GM19467 (cell line): ENCODE data around the gene PHACTR1.

ENCODE experiments used
- ATAC-seq: cut with Tn5 transposase; IDR thresholded peaks from one replicate; pipeline ENCODE4 v1.9.1; 2021; ENCODE audit warnings: mild to moderate bottlenecking, moderate library complexity; ENCODE audit not compliant: unreplicated experiment

PHACTR1 gene

DNA sequence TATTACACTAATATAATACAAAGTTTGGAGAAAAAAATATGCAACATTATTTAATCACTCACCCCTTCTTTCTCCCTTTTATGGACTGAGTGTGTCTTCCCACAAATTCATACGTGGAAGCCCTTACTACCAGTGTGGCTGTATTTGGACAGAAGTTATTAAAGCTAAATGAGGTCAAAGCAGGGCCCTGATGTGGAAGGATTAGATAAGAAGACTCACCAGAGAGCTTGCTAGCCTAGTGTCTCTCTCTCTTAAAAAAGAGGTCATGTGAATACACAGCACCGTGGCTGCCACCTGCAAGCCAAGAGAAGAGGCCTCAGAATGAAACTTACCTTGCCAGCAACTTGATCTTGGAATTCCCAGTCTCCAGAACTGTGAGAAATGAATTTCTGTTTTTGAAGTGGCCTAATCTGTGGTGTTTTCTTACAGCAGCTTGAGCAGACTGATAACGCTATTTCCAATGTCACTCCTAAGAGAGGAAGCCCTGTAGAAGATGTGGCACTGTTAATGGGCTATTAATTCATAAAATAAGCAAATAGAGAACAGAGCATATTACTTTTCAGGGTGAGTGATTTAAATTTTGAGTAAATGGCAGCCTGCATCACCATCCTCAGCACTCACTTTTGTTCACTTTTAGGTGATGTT is 378.3 kb downstream of the PHACTR1 start:
- no peak for ATAC-seq

DNA sequence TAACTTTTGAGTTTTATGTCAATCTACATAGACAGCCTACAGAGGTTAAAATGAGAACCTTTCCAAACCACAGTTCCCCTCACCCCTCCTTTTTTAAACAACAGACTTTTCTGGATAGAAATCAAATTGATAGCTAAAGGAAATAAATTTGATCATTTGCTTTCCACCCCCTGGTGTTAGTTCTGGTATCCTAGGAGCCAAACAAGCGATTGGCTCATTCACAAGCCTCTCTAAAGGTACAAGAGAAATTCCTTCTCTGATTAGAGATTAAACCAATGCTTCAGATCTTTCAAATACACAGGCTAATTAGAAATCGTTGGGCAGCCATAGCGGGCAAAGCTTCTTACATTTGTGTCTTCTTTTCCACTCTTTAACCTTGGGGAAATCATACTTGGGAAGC is 379.5 kb downstream of the PHACTR1 start:
- ATAC-seq = no peak

DNA sequence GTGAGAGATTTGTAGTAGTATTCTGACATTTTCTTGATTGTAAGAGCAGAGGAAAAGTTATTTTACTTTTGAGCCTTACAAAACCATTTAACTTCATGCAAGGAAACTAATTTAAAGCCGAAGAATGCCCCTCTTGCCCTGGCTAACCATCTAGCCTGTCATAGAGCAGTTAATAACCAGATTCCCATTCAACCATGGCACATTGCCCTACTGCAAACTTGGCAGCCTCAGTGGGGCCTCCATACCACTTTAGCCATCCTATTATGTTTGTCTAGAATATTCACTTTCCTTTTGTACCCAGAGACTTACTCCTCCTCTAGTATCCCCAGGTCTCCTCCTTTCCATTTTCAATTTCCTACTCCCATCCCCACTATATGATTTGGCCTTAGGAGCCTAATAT is 380.9 kb downstream of the PHACTR1 start:
- ATAC-seq = no peak

DNA sequence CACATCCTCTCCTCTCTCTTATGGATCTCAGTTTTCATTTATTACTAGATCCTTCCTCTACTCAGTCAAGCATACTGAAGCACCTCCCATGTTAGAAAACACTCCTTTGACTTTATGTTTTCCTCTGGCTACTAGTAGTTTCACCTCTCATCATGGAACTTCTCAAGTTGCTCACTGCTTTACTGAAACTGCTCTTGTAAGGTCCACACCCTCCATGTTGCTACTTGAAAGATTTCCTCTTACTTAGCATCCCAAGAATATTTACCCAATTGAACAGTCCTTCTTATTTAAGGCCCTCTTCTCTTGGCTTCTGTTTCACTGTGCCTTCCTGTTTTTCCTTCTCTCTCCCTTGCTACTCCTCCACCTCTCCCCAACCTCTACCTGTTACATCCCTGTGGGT is 381.4 kb downstream of the PHACTR1 start:
- no peak for ATAC-seq

DNA sequence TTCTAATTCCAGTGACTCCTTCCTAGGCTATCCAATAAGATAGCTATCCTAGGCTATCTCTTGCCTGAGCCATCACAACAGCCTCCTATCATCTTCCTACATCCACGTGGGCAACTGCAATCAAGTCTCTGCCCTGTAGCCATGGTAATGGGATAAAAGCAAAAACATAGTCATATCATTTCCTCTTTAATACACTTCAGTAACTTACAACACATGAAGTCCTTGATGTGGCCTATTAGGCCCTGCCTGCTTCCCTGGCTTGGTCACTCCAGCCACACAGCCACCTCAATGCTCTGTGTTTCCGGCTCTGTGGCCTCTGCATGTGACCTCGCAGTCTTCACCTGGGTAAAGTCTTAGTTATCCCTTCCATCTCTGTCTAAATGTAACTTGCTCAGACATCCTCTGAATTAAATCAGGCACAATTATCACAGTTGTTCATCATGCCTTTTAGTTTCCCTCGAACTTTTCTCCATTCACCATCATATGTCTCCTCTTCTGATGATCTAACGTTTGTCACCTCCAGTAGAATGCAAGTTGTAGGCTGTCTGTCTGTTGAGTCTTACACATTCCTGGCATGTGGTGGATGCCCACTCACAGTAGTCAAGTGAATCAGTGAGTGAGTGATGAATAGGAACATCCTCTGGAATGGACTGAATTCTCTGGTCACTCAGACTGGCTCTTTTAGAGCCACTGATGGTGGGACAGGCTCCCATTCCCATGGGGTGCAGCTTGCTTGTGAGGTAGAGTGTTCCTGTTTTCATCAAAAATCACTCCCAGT is 382.4 kb downstream of the PHACTR1 start:
- ATAC-seq = no peak

DNA sequence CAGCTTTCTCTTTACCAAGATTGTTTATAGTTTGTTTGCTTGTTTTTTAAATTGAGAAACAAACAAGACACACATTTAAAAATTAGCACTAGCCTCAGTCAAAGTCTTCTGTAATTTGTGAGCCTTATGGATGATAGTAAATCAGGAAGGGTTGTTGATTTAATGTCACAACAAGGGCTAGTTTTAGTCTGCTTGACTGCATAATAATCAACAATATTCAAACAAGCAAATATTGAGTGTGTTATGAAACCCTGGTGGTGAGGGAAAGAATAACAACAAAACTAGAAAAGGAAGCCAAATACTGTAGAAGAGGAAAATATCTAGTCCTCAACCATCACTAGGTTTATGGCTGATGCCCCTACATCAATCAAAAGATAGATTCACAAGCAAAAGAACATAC is 383.2 kb downstream of the PHACTR1 start:
- no peak for ATAC-seq

DNA sequence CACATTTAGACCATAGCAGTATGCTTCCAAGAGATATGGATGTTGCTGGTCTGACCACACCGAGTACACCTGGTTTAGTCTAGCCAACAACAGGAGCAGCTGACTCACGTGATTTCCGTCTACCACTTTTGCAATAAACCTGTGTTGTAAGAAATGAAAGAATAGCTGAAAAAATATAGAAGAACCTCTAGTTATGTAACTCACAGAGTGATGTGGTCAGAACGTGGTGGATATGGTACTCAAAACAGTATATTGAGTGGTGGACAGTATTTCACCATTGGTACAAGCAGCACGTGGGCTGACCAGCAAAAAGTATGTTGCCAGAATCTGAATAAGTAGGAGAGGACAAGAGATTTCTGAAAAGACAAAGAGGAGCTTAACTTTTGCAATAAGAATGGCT is 384.8 kb downstream of the PHACTR1 start:
- ATAC-seq = no peak

DNA sequence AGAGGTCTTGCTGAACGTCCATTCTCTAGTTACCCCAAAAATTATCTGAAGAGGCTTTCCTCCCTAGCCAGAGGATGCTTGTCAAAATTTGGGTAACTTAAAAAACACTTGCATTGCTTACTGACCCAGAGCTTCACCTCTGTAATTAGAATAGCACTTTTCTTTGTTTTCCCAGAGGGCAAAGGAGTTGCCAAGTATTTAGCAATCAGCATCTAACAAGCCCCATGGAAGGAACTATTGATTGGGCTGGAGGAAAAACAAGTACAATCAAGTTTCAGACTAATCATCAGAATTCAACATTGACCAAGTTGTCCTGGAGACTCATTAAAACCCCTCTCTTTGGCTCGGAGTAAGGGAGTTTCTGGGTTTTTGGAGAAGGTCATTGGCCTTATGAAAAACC is 385.4 kb downstream of the PHACTR1 start:
- no peak for ATAC-seq

DNA sequence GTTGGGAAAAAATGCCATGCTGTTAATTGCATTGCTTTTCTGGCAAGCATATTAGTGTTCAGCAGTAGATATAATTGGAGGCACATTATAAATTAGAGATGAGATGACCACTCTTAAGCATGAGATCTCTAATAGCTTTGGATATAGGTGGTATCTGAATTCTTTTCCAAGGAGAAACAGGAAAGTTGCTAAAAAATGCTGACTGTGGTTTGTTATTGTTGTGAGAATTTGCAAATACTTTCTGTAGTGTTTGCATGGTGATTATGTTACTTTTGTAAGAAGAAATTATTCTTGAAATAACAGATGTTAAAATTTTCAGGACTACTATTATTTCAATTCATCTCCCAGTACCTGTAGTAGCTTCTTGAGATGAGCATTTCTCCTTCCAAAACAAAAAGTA is 386.6 kb downstream of the PHACTR1 start:
- ATAC-seq = no peak

DNA sequence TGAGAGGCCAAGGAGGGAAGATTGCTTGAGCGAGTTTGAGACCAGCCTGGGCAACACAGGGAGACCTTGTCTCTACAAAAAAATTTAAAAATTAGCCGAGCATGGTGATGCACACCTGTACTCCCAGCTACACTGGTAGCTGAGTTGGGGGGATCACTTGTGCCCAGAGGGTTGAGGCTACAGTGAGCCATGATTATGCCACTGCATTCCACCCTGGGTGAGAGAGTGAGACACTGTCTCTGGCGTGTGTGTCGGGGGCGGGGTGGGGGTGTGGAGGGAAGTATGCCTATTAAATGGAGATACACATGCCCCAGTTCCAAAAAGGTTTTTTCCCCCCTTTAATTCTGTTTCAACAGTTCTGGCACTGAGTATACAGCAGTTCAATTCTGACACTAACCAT is 388.6 kb downstream of the PHACTR1 start:
- ATAC-seq = no peak

DNA sequence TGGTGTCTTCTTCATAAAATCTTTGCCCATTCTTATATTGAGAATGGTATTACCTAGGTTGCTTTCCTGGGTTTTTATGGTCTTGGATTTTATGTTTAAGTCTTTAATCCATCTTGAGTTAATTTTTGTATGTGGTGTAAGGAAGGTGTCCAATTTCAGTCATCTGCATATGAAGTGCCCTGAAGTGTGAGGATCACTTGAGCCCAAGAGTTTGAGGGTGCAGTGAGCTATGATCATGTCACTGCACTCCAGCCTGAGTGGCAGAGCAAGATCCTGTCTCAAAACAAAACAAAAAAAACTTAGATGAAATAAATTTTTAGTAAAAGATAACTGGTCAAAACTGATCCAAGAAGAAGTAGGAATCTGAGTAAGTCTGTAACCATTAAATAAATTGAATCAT is 396.4 kb downstream of the PHACTR1 start:
- no peak for ATAC-seq

DNA sequence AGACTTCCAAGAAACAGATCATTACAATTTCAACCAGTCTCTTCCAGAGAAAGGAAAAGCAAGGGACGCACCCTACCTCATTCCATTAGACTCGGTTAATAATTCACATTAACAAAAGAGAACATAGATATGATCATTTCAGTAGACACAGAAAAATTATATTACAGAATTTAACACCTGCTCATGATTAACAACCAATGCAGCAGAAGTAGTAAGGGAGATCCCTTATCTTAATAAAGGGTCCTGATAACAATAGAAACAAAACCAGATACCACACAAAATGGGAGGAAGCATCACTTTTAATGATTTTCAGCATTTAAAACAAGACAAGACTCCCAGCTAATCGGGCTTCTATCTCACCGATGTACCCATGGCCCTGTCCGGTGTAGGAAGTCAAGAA is 396.8 kb downstream of the PHACTR1 start:
- no peak for ATAC-seq

DNA sequence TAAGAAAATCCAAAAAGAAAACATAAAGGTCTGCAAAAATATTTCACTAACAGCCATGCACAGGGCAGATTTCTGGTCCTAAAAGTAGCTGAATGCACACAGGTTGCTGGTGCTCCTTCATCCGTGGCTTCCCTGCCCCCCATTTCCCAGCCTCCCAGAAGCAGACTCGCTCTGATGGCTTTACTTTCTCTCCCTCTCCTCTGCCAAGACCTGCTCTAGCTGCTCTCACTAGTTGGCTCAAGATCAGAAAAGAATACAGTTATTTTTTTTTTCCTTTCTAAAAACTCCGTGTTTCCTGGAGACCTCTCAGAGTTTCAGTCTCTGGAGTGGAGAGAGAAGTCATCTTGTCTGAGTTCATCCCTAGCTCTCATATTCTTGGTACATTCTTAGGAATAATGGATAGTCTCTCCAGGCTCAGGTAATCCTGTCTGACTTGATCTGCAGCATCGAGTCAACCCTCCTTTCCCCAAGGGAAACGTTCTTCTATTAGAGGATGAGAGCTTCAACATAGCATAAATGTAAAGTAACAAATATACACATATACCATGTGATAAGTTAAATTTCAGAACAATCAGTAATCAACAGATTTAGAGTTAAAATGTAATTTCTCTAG is 397.5 kb downstream of the PHACTR1 start:
- ATAC-seq = no peak

DNA sequence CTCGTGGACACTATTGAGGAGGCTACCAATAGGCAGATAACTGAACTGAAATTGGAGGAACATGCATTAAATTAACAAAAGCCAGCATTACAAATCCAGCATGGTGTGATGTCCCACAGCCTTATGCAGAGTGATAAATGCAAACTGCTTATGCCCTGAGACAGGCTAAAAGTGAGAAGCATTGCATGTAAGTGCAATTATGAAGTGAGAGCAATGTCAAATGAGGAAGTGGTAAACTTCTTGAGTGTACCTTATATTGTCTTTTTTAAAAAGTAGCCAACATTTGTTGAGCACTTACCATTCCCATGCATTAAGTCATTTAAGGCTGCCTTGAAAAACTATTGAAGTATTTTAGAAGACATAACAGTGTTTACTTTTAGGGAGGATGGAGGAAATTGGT is 399.6 kb downstream of the PHACTR1 start:
- no peak for ATAC-seq

DNA sequence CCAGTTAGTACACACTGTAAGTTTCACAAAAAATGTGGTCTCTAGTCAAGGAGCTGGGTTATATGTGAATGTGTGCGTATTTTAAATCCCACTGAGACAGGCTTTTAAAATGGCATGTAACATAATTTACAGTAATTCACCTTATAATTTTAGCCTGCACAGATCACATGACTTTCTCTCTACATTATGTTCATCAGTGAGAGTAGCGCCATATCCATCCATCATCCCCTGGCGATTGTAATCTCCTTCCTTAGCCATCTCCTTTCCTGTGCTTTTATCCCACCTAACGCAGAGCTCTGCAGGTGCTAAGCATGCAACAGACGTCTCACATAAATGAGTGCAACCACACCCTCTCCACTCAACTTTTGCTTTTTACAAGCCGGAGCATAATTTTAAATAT is 401.0 kb downstream of the PHACTR1 start:
- ATAC-seq = no peak

DNA sequence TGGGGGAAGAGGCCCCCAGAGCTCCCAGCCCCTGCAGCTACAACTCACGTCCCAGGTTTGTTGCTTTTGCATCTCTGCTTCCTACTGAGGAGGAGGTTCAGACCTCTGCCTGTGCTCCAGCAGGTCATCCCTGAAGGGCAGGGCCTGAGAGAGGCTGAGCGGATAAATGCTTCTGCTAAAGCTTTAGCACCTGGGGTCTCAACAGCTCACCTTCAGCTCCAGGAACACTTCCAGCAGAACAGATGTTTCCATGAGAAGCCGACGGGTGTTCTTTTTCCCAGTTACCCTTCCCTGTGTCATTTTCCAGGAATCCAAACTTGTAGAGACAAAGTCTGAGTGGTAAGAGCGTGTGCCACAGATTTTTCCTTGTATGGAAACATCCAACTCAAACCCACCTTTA is 403.0 kb downstream of the PHACTR1 start:
- no peak for ATAC-seq

DNA sequence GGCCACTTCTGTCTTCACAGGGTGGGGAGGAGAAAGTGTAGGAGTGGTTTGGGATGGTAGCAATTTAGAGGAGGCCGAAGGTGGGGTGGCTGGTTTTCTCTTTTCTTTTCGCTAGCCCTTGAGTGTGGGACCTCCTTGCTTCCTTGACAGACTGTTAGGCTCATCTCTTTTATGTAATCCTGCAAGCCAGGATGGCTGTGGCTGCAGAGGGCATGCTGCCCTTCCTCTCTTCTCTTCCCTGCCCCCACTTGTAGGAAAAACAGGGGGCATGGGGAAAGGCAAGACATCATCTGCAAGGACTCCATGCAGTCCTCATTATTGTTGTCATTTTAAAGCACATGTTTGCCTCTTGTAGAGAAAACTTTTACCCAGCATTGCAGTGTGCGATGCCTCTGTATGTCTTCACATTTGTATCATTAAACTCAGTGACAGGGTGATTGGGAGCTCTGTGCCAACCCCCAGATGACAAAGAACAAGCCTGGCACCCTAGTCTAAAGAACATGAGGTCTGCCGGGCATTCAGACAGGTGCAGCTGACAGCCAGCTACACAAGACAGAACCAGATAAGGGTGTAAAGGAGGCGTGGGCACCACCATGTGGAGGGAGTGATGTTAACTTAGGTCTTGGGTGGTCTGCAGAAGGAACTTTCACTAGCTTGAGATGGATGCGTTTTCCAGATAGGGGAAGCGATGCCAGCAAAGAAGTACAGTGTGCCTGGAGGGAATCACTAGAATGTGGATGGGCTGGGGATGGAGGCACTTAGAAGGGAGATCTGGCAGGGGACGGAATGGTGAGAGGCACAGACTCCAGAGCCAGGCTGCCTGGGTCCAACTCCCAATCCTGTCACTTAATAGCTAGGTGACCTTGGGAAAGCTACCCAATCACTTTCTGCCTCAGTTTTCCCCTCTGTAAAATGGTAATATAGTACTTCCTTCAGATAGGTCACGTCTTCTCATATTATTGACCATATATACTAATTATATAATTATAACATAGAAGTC is 404.2 kb downstream of the PHACTR1 start:
- ATAC-seq = no peak

DNA sequence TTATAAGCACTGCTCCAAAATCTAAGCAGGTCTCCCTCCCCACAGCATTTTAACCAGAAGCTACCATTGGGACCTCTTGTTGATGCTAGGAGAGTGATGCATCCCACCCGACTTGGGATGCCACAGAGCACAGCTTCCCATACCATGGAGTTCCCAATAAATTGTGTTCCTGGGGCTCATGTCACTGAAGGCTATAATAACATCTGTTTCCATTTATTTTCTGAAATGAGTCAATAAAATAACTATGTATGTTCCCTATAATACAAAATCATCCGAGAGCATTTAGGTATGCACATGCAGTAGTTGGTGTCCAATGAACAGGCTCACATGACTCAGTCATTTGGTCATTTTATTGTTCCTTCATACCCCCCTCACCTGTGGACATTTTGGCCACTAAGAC is 407.6 kb downstream of the PHACTR1 start:
- no peak for ATAC-seq

DNA sequence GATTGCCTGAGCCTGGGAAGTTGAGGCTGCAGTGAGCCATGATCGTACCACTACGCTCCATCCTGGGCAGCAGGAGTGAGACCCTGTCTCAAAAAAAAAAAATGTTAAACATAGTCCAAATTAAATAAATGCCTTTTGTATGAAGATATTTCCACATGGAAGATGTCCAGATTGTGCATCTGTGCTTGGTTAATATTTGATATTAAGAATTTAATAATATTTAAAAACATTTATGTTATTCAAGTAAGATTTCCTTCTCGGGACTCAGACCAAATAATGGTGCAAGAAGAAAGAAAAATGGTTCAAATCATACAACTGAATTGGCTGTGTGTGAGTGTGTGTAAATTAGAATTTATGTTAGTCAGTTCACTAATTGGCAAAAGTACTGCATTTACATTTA is 409.3 kb downstream of the PHACTR1 start:
- no peak for ATAC-seq

DNA sequence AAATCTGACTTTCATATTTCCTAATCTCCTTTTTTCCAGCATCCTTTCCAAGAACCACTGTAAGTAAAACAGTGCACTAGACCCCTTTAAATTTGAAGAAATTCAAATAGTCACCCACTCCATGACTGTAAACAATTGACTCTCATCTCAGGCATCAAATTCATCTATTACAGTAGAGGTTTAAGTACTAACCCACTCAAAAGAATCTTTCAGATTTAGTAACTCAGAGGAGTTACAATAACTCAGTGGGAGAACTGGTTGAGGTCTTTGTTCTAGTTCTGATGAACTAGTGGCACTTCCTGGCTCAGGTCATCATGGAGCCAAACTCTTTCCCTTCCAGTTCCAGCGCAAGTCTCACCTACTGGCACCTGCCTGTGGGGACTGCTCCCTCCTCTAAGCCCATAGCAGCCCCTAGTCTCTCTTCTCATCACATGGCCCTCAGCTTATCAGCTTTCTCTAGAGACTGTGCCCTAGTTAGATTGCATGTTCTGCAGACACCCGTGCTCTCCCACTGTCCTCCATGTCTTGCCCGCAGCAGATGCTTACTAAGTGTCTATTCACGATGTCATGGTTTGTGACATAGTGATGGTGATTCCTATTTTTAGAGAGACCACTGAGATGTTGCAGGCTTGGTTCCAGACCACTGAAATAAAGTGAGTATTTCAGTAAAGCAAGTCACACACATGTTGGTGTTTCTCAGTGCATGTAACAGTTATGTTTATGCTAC is 415.5 kb downstream of the PHACTR1 start:
- ATAC-seq = no peak
